HEK293T (cell line): ENCODE results near the gene DCUN1D3.

Source experiments
- CTCF ChIA-PET: fragments of 350-600 bp; formaldehyde crosslinking; extraction: SDS; loops from one replicate; lab custom pipeline; 2021; ENCODE audit warnings: antibody characterized with exemption, inconsistent platforms; lab: Yijun Ruan, JAX
- POLR2A ChIA-PET: fragments of 350-600 bp; formaldehyde crosslinking; extraction: SDS; loops from one replicate; lab custom pipeline; 2020; ENCODE audit warnings: antibody characterized with exemption, inconsistent platforms; lab: Yijun Ruan, JAX
- DNase-seq: peaks from one replicate; pipeline ENCODE4 v3.0.0; 2012; ENCODE audit warnings: mixed read lengths; ENCODE audit errors: extremely low spot score
- ARNT ChIP-seq: fragments of 450-650 bp; IDR thresholded peaks from 2 replicates; pipeline ENCODE4 v1.6.1; 2017; ENCODE audit warnings: mild to moderate bottlenecking
- BHLHE40 ChIP-seq: fragments of 450-650 bp; IDR thresholded peaks from 2 replicates; pipeline ENCODE4 v1.6.1; 2016; ENCODE audit warnings: mild to moderate bottlenecking, moderate library complexity, borderline replicate concordance
- CTBP1 ChIP-seq: fragments of 450-650 bp; IDR thresholded peaks from 2 replicates; pipeline ENCODE4 v1.6.1; 2016; ENCODE audit warnings: borderline replicate concordance
- ELF4 ChIP-seq: fragments of 450-650 bp; IDR thresholded peaks from 2 replicates; pipeline ENCODE4 v1.6.1; 2017; ENCODE audit warnings: antibody characterized with exemption
- FOXA1 ChIP-seq: fragments of 450-650 bp; IDR thresholded peaks from 2 replicates; pipeline ENCODE4 v1.6.1; 2016; ENCODE audit warnings: mild to moderate bottlenecking
- FOXK2 ChIP-seq: fragments of 450-650 bp; IDR thresholded peaks from 2 replicates; pipeline ENCODE4 v1.6.1; 2016; ENCODE audit warnings: mild to moderate bottlenecking
- FOXM1 ChIP-seq: fragments of 450-650 bp; IDR thresholded peaks from 2 replicates; pipeline ENCODE4 v1.6.1; 2017; ENCODE audit warnings: mild to moderate bottlenecking, borderline replicate concordance
- HDGF ChIP-seq: fragments of 450-650 bp; IDR thresholded peaks from 2 replicates; pipeline ENCODE4 v1.6.1; 2017; ENCODE audit warnings: antibody characterized with exemption, borderline replicate concordance
- L3MBTL2 ChIP-seq: fragments of 450-650 bp; conservative IDR thresholded peaks from 2 replicates; pipeline ENCODE4 v1.6.1; 2016; ENCODE audit warnings: mild to moderate bottlenecking
- LEF1 ChIP-seq: fragments of 450-650 bp; IDR thresholded peaks from 2 replicates; pipeline ENCODE4 v1.6.1; 2017; ENCODE audit warnings: mild to moderate bottlenecking, borderline replicate concordance
- NFRKB ChIP-seq: fragments of 450-650 bp; IDR thresholded peaks from 2 replicates; pipeline ENCODE4 v1.6.1; 2016; ENCODE audit warnings: mild to moderate bottlenecking, moderate library complexity
- SP1 ChIP-seq: fragments of 450-650 bp; IDR thresholded peaks from 2 replicates; pipeline ENCODE4 v1.6.1; 2017
- SUZ12 ChIP-seq: fragments of 450-650 bp; IDR thresholded peaks from 2 replicates; pipeline ENCODE4 v1.6.1; 2016; ENCODE audit warnings: mild to moderate bottlenecking
- TARDBP ChIP-seq: fragments of 450-650 bp; IDR thresholded peaks from 2 replicates; pipeline ENCODE4 v1.6.1; 2016
- ZNF384 ChIP-seq: fragments of 450-650 bp; IDR thresholded peaks from 2 replicates; pipeline ENCODE4 v1.6.1; 2016
- TF ChIP-seq, protein P1 (sequence below): fragments of 450-650 bp; IDR thresholded peaks from 2 replicates; pipeline ENCODE4 v1.6.1; 2016

DCUN1D3 gene

DNA sequence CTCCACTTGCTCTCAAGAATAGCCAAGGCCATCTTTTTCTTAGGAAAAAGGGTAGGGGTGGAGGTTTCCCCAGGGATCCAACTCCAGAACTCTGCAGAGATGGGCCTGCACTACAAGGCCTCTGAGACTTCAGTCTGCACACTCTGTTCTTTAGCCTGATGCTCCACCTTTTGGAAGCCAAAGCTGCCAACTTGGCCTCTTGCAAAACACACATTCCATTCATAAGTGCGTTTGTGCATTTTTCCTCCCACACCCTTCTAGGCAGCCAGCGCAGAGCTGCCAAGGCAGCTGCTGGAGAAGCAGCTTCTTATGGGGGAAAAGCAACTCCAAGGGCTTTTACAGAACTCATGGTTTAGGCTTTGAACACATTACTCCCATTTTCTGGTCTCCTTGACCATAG lies 48.6 kb downstream of the DCUN1D3 start:
- ChIA-PET POLR2A (no interaction called here), CTCF (no interaction called here)
- no peak for TF ChIP-seq ARNT
- no peak for TF ChIP-seq FOXA1
- TF ChIP-seq CTBP1: no peak
- no peak for TF ChIP-seq SP1
- TF ChIP-seq LEF1: no peak
- no peak for TF ChIP-seq TARDBP
- no peak for TF ChIP-seq FOXM1
- TF ChIP-seq L3MBTL2: no peak
- no peak for TF ChIP-seq ELF4
- no peak for TF ChIP-seq BHLHE40
- no peak for DNase-seq

DNA sequence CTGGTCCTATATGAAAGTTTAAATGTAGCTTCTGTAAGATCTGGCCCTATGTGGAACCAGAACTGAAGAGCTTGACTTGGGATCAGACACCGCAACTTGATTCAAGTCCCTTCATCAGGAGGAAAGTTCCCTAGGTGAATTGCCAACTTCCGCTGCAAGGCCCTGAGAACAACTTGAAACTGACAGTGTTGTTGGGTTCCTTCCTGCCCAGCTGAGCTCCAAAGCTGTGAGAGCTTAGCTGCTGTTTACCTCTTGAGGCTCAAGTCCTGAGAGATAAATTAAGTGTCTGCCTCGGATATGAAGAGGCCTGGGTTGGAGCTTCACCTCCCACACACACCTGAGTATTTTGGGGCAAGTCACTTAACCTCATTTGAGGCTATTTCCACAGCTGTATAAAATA lies 49.2 kb downstream of the DCUN1D3 start:
- DNase-seq: no peak
- POLR2A ChIA-PET: interaction anchor here (1.0 kb wide), 1 partner anchor 44 kb away, joined by 3 read pairs; no protein-coding TSS in a partner anchor
- TF ChIP-seq CTBP1: no peak
- TF ChIP-seq HDGF: no peak
- TF ChIP-seq BHLHE40: no peak
- TF ChIP-seq FOXA1: no peak
- TF ChIP-seq FOXK2: no peak
- no peak for TF ChIP-seq FOXM1
- TF ChIP-seq, protein P1, sequence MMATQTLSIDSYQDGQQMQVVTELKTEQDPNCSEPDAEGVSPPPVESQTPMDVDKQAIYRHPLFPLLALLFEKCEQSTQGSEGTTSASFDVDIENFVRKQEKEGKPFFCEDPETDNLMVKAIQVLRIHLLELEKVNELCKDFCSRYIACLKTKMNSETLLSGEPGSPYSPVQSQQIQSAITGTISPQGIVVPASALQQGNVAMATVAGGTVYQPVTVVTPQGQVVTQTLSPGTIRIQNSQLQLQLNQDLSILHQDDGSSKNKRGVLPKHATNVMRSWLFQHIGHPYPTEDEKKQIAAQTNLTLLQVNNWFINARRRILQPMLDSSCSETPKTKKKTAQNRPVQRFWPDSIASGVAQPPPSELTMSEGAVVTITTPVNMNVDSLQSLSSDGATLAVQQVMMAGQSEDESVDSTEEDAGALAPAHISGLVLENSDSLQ: no peak
- no peak for TF ChIP-seq SUZ12
- TF ChIP-seq LEF1: no peak
- TF ChIP-seq TARDBP: no peak
- CTCF ChIA-PET: interaction anchor here (0.5 to 1.6 kb wide), 4 partner anchors 35 to 545 kb away, joined by 3 to 4 read pairs (median 4); no protein-coding TSS in a partner anchor

DNA sequence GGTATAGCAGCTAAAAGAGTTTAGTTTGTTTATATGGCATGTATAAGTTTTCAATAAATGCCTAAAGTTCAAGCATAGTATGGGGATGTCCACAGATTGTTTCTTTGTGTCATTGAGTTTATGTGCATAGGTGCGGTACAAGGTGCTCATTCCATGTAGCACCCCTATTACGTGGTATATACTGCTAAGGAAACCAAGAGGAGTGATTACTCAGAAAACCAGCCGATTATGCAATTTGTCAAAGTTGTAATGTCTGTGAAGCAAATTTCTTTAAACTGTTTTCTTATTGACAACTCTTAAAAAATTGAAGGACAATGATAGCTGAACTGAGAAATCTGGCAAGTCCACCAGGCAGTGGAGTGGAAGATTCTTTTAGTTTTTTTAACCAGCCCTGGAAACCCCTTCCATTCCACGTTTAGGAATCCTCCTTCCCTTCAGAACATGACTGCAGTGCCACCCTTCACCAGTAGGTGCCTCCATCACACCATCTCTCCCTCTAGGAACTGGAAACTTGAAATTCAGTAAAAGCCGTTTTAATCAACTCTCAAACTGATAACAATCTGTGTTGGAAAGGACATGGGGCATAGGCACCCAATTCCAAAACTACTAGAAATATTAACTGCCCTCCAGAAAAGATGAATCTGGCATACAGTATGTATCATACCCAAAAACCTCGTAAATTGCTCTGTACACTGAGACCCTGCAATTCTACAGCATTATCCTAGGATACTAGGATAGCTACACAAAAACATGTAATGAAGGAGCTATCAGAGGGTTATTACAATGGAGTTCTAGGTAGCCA lies 50.4 kb downstream of the DCUN1D3 start:
- peak; percentile 64 for DNase-seq
- POLR2A ChIA-PET: no interaction called here
- CTCF ChIA-PET: interaction anchor here (0.7 to 1.6 kb wide), 2 partner anchors 232 to 234 kb away, joined by 4 read pairs; no protein-coding TSS in a partner anchor
- TF ChIP-seq ARNT (no peak), SP1 (no peak), TARDBP (no peak), ZNF384 (no peak), FOXK2 (no peak), NFRKB (no peak), L3MBTL2 (no peak), BHLHE40 (no peak), LEF1 (no peak), FOXA1 (no peak), HDGF (no peak), CTBP1 (no peak), SUZ12 (no peak), FOXM1 (no peak), ELF4 (no peak)
- TF ChIP-seq, protein P1: no peak

DNA sequence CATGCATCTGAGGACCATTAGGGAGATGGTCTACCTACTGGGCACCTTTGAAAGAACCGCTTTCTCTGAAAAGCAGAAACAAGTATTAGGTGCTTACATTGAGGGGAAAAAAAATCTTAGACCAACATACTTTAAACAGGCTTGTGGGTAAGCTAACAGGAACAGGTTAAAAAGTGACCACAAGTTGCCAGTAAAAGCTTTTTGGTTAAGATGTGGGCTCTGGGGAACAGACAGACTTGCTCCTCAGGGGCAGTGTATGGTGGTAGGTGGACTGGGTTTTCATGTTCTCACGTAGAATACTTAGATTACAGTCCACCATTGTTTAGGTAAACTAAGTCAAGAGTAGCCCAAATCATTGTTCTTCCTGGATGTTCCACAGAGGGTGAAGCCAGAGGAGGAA lies 52.6 kb downstream of the DCUN1D3 start:
- TF ChIP-seq NFRKB (no peak), LEF1 (no peak)
- no peak for DNase-seq
- POLR2A ChIA-PET: no interaction called here
- CTCF ChIA-PET: interaction anchor here (0.5 kb wide), 1 partner anchor 238 kb away, joined by 4 read pairs; no protein-coding TSS in a partner anchor

DNA sequence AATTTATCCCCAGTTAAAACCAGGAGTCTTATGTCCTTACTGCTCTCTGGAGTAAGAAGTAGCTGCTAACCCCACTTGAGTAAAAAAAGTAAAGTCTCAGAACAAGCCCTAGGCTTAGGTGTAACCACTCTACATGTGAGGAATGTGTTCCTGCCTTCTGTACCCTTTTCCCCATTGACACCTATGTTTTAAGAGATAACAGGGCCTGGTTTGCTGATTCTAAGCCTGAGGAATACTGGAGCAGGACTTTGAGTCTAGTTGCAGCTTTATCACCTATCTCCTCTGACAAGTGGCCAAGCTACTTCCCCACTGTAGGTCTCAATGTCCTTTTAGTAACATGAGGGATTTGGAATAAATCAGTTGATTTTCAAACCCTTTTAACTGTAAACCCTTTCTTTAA lies 53.6 kb downstream of the DCUN1D3 start:
- ChIA-PET CTCF (no interaction called here), POLR2A (no interaction called here)
- no peak for DNase-seq
- TF ChIP-seq TARDBP (no peak), FOXA1 (no peak), LEF1 (no peak), CTBP1 (no peak), FOXK2 (no peak), BHLHE40 (no peak), ELF4 (no peak), SUZ12 (no peak), HDGF (no peak)

DNA sequence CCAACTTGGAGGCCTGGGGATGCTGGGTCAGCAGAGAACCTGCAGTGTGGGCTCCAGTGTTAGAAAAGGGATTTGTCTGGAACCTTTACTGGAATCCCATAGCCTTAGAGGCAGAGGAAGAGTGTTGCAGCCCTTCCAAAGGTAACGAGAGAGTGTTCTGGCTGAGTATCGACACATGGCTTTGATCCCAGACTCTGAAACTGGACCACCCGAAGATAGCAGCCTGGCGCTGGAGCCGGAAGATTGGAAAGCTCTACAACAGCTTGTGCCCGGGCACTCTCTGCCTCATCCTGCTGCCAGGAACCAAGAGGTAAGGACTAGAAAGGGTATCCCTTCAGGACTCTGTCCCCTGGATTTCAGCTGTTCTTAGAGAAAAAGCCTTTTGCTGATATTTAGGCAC lies 54.1 kb downstream of the DCUN1D3 start:
- POLR2A ChIA-PET: no interaction called here
- CTCF ChIA-PET: no interaction called here

DNA sequence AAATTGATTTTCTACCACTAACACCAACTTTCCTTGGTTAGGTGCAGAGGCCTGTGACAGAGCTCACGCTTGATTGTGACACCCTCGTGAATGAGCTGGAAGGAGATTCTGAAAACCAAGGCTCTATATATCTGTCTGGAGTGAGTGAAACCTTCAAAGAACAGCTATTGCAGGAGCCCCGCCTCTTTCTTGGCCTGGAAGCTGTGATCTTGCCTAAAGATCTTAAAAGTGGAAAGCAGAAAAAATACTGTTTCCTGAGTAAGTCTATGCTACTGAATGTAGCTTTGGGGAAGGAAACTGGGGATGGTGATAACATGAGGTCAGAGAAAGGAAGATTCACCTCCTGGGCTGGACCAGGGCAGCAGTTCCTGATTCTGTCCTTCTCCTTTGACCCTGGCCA lies 55.6 kb downstream of the DCUN1D3 start:
- CTCF ChIA-PET: no interaction called here
- POLR2A ChIA-PET: no interaction called here
- TF ChIP-seq SP1 (no peak), FOXA1 (no peak), SUZ12 (no peak), CTBP1 (no peak), FOXK2 (no peak), LEF1 (no peak), ELF4 (no peak), ARNT (no peak), ZNF384 (no peak), NFRKB (no peak), HDGF (no peak), TARDBP (no peak), BHLHE40 (no peak)
- TF ChIP-seq, protein P1: no peak
- DNase-seq: no peak

More for the DNA sequence above, 54.1 kb downstream of the DCUN1D3 start:
- no peak for TF ChIP-seq SP1
- TF ChIP-seq CTBP1: no peak
- no peak for TF ChIP-seq ELF4
- DNase-seq: no peak
